Measurements from ENCODE around the gene FTO. TPM values are rescaled to one million over a fixed set of nuclear protein-coding genes. Genes with fewer than 3 reads are reported as not detected.

FTO gene
- polyA plus RNA-seq, 1 donor from 2014 or later = 80.1 TPM

- no peak overlapping the region for H3K4me3 ChIP-seq (ENCODE audit: low read length)
- no peaks in the 10 kb centered on the region for H3K79me2 ChIP-seq (replicated peaks; ENCODE audit: insufficient read depth, low read length)
- H3K36me3 ChIP-seq (ENCODE audit: insufficient read depth, low read length) = no peaks in the 10 kb centered on the region
- H3K27me3 ChIP-seq (ENCODE audit: insufficient read depth, low read depth, low read length) = no peaks in the 10 kb centered on the region
- H3K9me2 ChIP-seq (ENCODE audit: insufficient read depth, low read length) = no peaks in the 10 kb centered on the region
- H3K9ac ChIP-seq (ENCODE audit: low read length) = no peak overlapping the region
- H3K4me2 ChIP-seq (ENCODE audit: low read length) = no peak overlapping the region
- H3K9me3 ChIP-seq (ENCODE audit: low read length) = no peaks in the 10 kb centered on the region
- no peak overlapping the region for H3K27ac ChIP-seq (ENCODE audit: low read length)
- TF ChIP-seq MXI1 (conservative IDR thresholded peaks at IDR 0.05; ENCODE audit: poor library complexity, severe bottlenecking) (no peak), SMC3 (conservative IDR thresholded peaks at IDR 0.05; ENCODE audit: poor library complexity) (no peak), TAF1 (IDR thresholded peaks at IDR 0.05; ENCODE audit: low read depth) (no peak), POLR2AphosphoS5 (IDR thresholded peaks at IDR 0.05) (no peak), CTCF (IDR thresholded peaks at IDR 0.05; ENCODE audit: poor library complexity, severe bottlenecking) (no peak), EZH2 (IDR thresholded peaks at IDR 0.05; ENCODE audit: borderline replicate concordance, insufficient read depth, low read length, poor library complexity, severe bottlenecking) (no peak), REST (IDR thresholded peaks at IDR 0.05; ENCODE audit: borderline replicate concordance) (no peak), RAD21 (conservative IDR thresholded peaks at IDR 0.05) (no peak)
- no peaks in the 10 kb centered on the region for H4K20me1 ChIP-seq (ENCODE audit: insufficient read depth)
- H3F3A ChIP-seq (ENCODE audit: insufficient read depth, low read length, poor library complexity, severe bottlenecking) = no peaks in the 10 kb centered on the region
- no peak overlapping the region for H2AFZ ChIP-seq (ENCODE audit: low read depth, low read length)
Measured at GRCh38 chr16:54075446-54075845, 371.5 kb downstream of the FTO start.

- Histone ChIP-seq H3K27me3 (ENCODE audit: insufficient read depth, low read depth, low read length) (no peaks in the 10 kb centered on the region), H3K27ac (ENCODE audit: low read length) (no peak overlapping the region), H2AFZ (ENCODE audit: low read depth, low read length) (no peak overlapping the region), H3F3A (ENCODE audit: insufficient read depth, low read length, poor library complexity, severe bottlenecking) (no peaks in the 10 kb centered on the region), H3K9ac (ENCODE audit: low read length) (no peak overlapping the region), H3K36me3 (ENCODE audit: insufficient read depth, low read length) (no peaks in the 10 kb centered on the region), H3K4me3 (ENCODE audit: low read length) (no peak overlapping the region), H3K9me2 (ENCODE audit: insufficient read depth, low read length) (no peaks in the 10 kb centered on the region), H3K79me2 (replicated peaks; ENCODE audit: insufficient read depth, low read length) (no peaks in the 10 kb centered on the region), H3K9me3 (ENCODE audit: low read length) (no peaks in the 10 kb centered on the region), H3K4me2 (ENCODE audit: low read length) (no peak overlapping the region), H4K20me1 (ENCODE audit: insufficient read depth) (no peaks in the 10 kb centered on the region)
- no peak for TF ChIP-seq CTCF (IDR thresholded peaks at IDR 0.05; ENCODE audit: poor library complexity, severe bottlenecking)
- TF ChIP-seq REST (IDR thresholded peaks at IDR 0.05; ENCODE audit: borderline replicate concordance) = no peak
- TF ChIP-seq EP300 (conservative IDR thresholded peaks at IDR 0.05; ENCODE audit: poor library complexity, severe bottlenecking) = no peak
- no peak for TF ChIP-seq TAF1 (IDR thresholded peaks at IDR 0.05; ENCODE audit: low read depth)
- no peak for TF ChIP-seq SMC3 (conservative IDR thresholded peaks at IDR 0.05; ENCODE audit: poor library complexity)
- no peak for TF ChIP-seq RAD21 (conservative IDR thresholded peaks at IDR 0.05)
- TF ChIP-seq POLR2AphosphoS5 (IDR thresholded peaks at IDR 0.05) = no peak
- no peak for TF ChIP-seq EZH2 (IDR thresholded peaks at IDR 0.05; ENCODE audit: borderline replicate concordance, insufficient read depth, low read length, poor library complexity, severe bottlenecking)
- TF ChIP-seq MXI1 (conservative IDR thresholded peaks at IDR 0.05; ENCODE audit: poor library complexity, severe bottlenecking) = no peak
Measured at GRCh38 chr16:54076006-54076504, 372.1 kb downstream of the FTO start.

Measured in neural cell (in vitro differentiated cells).